Epithelial cell of proximal tubule (primary cell): ENCODE measurements around the gene ROR1. TPM values are rescaled to one million over a fixed set of nuclear protein-coding genes. Genes with fewer than 3 reads are reported as not detected.

Source experiments
- DNase-seq: peaks from one replicate; pipeline ENCODE4 v3.0.0-alpha.2; 2011; ENCODE audit warnings: low read depth
- H3K4me3 ChIP-seq: 2 replicates; pipeline ENCODE4 v1.5.1; 2011; ENCODE audit warnings: low read depth, mild to moderate bottlenecking, low read length
- total RNA-seq: library from RNA; depleted of rRNA; stranded (reverse); fragments of >200 nt; gene quantifications from 2 replicates; pipeline ENCODE4 v1.2.3, GENCODE V29; 2015
- TF ChIP-seq, protein P1 (sequence below): conservative IDR thresholded peaks from 2 replicates; pipeline ENCODE4 v1.5.1; 2012; ENCODE audit warnings: low read depth, mild to moderate bottlenecking, low read length

The ROR1 gene
- total RNA-seq, 1 donor from 2014 or later: 5.9 TPM

GRCh38 chr1:63747445-63747844 is 26.4 kb upstream of the ROR1 start:
- no peak overlapping the region for H3K4me3 ChIP-seq
- TF ChIP-seq, protein P1, sequence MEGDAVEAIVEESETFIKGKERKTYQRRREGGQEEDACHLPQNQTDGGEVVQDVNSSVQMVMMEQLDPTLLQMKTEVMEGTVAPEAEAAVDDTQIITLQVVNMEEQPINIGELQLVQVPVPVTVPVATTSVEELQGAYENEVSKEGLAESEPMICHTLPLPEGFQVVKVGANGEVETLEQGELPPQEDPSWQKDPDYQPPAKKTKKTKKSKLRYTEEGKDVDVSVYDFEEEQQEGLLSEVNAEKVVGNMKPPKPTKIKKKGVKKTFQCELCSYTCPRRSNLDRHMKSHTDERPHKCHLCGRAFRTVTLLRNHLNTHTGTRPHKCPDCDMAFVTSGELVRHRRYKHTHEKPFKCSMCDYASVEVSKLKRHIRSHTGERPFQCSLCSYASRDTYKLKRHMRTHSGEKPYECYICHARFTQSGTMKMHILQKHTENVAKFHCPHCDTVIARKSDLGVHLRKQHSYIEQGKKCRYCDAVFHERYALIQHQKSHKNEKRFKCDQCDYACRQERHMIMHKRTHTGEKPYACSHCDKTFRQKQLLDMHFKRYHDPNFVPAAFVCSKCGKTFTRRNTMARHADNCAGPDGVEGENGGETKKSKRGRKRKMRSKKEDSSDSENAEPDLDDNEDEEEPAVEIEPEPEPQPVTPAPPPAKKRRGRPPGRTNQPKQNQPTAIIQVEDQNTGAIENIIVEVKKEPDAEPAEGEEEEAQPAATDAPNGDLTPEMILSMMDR: no peak
- no peak for DNase-seq

DNA sequence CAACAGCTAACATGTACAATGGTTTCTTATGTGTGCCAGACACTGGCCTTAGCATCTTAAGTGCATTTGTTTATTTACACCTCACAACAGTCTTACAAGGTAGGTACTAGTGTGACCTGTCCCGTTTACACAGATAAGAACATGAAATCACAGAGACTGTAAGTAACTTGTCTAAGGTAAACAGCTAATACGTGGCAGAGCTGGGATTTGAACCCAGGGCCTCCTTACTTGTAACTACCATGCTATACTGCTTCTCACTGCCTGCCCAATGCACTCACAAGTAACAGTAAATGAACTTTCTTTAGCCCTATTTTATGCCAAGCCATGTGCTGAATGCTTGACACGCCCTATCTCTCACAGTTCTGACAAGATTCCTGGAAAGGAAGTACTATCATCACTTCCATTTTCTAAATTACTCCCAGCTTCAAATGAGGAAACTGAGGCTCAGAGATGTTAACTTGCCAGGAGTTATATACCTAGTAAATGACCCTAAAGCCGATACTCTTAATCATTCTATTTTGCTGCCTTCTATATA is 25.7 kb upstream of the ROR1 start:
- TF ChIP-seq, protein P1: no peak
- DNase-seq: no peak
- H3K4me3 ChIP-seq: no peak overlapping the region

- TF ChIP-seq, protein P1: no peak
- H3K4me3 ChIP-seq: no peak overlapping the region
- no peak for DNase-seq
Measured at GRCh38 chr1:63748641-63749040, 25.2 kb upstream of the ROR1 start.

- TF ChIP-seq, protein P1: no peak
- no peak for DNase-seq
- H3K4me3 ChIP-seq: no peak overlapping the region
Measured at GRCh38 chr1:63750721-63751120, 23.1 kb upstream of the ROR1 start.

- TF ChIP-seq, protein P1: no peak
- no peak overlapping the region for H3K4me3 ChIP-seq
- no peak for DNase-seq
Measured at GRCh38 chr1:63752176-63752575, 21.6 kb upstream of the ROR1 start.

DNA sequence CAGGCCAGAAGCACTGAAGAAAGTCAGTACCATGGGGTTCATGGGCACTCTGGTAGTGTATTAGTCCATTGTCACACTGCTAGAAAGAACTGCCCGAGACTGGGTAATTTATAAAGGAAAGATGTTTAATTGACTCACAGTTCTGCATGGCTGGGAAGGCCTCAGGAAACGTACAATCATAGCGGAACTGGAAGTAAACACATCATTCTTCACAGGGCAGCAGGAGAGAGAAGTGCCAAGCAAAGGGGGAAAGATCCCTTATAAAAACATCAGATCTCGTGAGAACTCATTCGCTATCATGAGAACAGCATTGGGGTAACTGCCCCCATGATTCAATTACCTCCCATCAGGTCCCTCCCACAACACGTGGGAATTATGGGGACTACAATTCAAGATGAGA is 20.2 kb upstream of the ROR1 start:
- DNase-seq: no peak
- no peak overlapping the region for H3K4me3 ChIP-seq
- TF ChIP-seq, protein P1: no peak

GRCh38 chr1:63756839-63757238 is 17.0 kb upstream of the ROR1 start:
- DNase-seq: no peak
- no peak overlapping the region for H3K4me3 ChIP-seq

More at GRCh38 chr1:63756839-63757238, 17.0 kb upstream of the ROR1 start:
- TF ChIP-seq, protein P1: no peak
